GM18951 (cell line): ENCODE results near the gene SRSF11.

Experiments used
- POLR2A ChIP-seq: IDR thresholded peaks from 4 replicates; pipeline ENCODE4 v1.6.1; 2011; ENCODE audit warnings: mild to moderate bottlenecking; ENCODE audit not compliant: insufficient read length, insufficient read depth; ENCODE audit errors: extremely low read depth
- in situ Hi-C: fragments of 300-500 bp; cut with MboI; formaldehyde crosslinking; loops from one replicate; pipeline ENCODE4 v1.12.0; 2022; ENCODE audit warnings: low sequenced_read_pairs, mixed read lengths, inconsistent platforms; ENCODE audit not compliant: unreplicated experiment

The SRSF11 gene

DNA sequence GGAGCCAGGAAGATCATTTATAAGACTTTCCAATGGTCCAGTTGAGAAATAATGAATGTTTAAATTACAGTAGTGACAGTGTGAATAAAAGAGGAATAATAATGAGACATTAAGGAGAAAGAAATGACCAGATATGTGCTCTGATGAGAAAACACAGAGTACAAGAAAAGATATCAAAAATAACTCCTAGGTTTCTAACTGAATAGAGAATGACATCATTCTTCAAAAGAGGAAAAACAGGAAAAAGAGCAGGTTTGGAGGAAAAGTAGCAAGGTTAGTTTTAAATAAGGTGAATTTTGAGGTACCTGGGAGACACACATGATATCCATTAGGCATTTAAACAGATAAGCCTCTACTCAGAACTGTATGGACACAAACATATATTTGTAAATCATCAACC is 78.3 kb downstream of the SRSF11 start:
- in situ Hi-C loops: no loop called here
- no peak for TF ChIP-seq POLR2A
